ENCODE data around the gene ALPG. TPM values are rescaled to one million over a fixed set of nuclear protein-coding genes. Genes with fewer than 3 reads are reported as not detected.
"Not testable (repeated sequence)": the region's sequence is repeated elsewhere in the genome, so short reads cannot be mapped to it uniquely, and the experiment has no call there.

ALPG gene
- total and polyA plus RNA-seq, 10 donors: not detected

DNA sequence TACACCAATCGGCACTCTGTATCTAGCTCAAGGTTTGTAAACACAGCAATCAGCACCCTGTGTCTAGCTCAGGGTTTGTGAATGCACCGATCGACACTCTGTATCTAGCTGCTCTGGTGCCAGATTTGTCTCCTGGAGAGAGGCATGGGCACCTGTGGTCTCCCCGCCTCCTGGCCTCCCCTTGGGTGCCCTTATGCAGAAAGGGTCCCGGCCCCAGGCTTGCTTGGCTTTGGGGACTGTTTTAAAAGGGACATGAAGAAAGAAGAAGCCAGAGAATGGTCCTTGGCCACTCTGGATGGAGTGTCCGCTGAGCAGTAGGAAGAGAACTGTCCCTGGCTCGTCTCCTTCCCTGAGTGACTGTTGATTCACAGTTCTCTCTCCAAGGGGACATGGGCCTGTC is 39.6 kb upstream of the ALPG start:
- peaks cover 4 to 18% (median 7%) of the 10 kb centered on the region in 6 donors for H3K4me1 ChIP-seq
- no peak overlapping the region for H3K27ac ChIP-seq
- H3K9me3 ChIP-seq: peaks cover 0 to 7% (median 2%) of the 10 kb centered on the region in 8 donors
- TF ChIP-seq, protein P1, sequence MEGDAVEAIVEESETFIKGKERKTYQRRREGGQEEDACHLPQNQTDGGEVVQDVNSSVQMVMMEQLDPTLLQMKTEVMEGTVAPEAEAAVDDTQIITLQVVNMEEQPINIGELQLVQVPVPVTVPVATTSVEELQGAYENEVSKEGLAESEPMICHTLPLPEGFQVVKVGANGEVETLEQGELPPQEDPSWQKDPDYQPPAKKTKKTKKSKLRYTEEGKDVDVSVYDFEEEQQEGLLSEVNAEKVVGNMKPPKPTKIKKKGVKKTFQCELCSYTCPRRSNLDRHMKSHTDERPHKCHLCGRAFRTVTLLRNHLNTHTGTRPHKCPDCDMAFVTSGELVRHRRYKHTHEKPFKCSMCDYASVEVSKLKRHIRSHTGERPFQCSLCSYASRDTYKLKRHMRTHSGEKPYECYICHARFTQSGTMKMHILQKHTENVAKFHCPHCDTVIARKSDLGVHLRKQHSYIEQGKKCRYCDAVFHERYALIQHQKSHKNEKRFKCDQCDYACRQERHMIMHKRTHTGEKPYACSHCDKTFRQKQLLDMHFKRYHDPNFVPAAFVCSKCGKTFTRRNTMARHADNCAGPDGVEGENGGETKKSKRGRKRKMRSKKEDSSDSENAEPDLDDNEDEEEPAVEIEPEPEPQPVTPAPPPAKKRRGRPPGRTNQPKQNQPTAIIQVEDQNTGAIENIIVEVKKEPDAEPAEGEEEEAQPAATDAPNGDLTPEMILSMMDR (IDR thresholded peaks at IDR 0.05 in 8 of 11, conservative IDR thresholded peaks at IDR 0.05 in 3 of 11): no peak
- no peak for TF ChIP-seq POLR2A (IDR thresholded peaks at IDR 0.05)
- no peak for TF ChIP-seq POLR2AphosphoS5 (IDR thresholded peaks at IDR 0.05)
- H3K36me3 ChIP-seq: no peaks in the 10 kb centered on the region
- intact Hi-C loops (cut with DNase I; ENCODE audit: low total_unique reads): no loop called here
- no peak overlapping the region for H3K4me3 ChIP-seq
- H3K27me3 ChIP-seq (replicated peaks in 1 of 7): peaks cover 0 to 7% (median 0%) of the 10 kb centered on the region in 7 donors
- peak; percentile 36 for DNase-seq
- 70 to 91% (median 78%) methylated on average over 7 of the region's 7 CpGs for WGBS, 5 donors

DNA sequence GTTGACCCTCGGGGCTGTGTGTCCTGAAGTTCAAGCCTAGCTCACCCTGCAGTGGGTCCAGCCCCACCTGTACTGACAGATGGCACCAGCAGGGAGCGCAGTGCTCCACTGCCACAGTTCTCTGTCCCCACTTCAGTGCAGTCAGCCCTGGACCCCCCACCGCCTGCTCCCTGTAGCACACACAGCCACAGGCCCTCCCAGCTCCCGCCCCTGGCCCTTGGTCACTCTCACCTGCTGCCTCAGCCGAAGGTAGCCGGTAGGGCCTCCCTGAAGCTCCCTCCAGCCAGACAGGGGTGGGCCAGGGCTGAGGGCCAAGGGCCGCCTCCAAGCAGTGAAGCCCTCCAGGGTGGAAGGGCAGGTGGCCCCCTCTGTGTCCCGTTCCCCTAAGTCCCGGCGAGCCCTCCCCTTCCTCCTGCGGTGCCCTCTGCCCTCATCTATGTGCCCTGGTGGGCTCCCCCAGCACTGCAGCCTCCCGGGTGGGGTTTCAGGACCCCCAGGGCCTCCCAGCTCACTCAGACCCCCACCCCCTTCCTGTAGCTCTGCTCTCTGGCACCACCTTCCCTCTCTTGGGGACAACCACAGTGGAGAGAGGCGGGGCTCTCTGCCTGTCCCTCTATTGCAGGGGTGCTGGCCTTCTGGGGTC is 38.9 kb upstream of the ALPG start:
- no peak overlapping the region for H3K27ac ChIP-seq
- TF ChIP-seq POLR2AphosphoS5 (IDR thresholded peaks at IDR 0.05): no peak
- no peak for TF ChIP-seq POLR2A (IDR thresholded peaks at IDR 0.05)
- TF ChIP-seq, protein P1 (IDR thresholded peaks at IDR 0.05 in 8 of 11, conservative IDR thresholded peaks at IDR 0.05 in 3 of 11): no peak
- no peaks in the 10 kb centered on the region for H3K9me3 ChIP-seq
- 77 to 95% (median 86%) methylated on average over 6 to 13 of the region's 13 CpGs for WGBS, 5 donors
- peaks cover 4 to 18% (median 7%) of the 10 kb centered on the region in 6 donors for H3K4me1 ChIP-seq
- H3K36me3 ChIP-seq: no peaks in the 10 kb centered on the region
- H3K27me3 ChIP-seq (replicated peaks in 1 of 7): peaks cover 0 to 7% (median 0%) of the 10 kb centered on the region in 7 donors
- intact Hi-C loops (cut with DNase I; ENCODE audit: low total_unique reads): no loop called here
- no peak overlapping the region for H3K4me3 ChIP-seq
- DNase-seq: peak; percentile 47

DNA sequence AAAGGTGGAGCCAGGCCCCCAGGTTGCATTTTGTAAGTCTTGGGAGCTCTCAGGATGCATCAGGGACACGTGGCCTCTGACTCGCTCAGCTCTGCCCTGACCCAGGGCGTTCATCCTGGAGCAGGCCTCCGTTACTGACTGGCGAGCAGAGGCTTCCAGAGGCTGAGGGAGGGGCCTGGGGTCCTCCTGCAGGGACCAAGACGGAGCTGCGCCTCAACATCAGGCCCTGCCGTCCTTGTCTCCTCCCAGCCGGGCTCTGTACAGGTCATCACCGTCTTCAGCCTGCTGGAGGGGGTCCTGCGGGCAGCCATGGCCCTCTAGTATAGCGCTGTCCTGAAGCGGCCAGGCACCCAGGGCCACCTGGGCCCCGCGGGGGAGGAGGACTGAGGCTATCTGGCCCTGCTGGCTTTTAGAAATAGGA is 38.3 kb upstream of the ALPG start:
- no peak overlapping the region for H3K4me3 ChIP-seq
- intact Hi-C loops (cut with DNase I; ENCODE audit: low total_unique reads): no loop called here
- peaks cover 0 to 7% (median 0%) of the 10 kb centered on the region in 7 donors for H3K27me3 ChIP-seq (replicated peaks in 1 of 7)
- no peak for DNase-seq
- no peak overlapping the region for H3K27ac ChIP-seq
- TF ChIP-seq, protein P1 (IDR thresholded peaks at IDR 0.05 in 8 of 11, conservative IDR thresholded peaks at IDR 0.05 in 3 of 11): no peak
- no peak for TF ChIP-seq POLR2A (IDR thresholded peaks at IDR 0.05)
- no peak for TF ChIP-seq POLR2AphosphoS5 (IDR thresholded peaks at IDR 0.05)
- no peaks in the 10 kb centered on the region for H3K9me3 ChIP-seq
- H3K4me1 ChIP-seq: peaks cover 4 to 13% (median 7%) of the 10 kb centered on the region in 6 donors
- 89 to 94% (median 92%) methylated on average over 9 to 15 of the region's 15 CpGs for WGBS, 5 donors
- H3K36me3 ChIP-seq: no peaks in the 10 kb centered on the region

DNA sequence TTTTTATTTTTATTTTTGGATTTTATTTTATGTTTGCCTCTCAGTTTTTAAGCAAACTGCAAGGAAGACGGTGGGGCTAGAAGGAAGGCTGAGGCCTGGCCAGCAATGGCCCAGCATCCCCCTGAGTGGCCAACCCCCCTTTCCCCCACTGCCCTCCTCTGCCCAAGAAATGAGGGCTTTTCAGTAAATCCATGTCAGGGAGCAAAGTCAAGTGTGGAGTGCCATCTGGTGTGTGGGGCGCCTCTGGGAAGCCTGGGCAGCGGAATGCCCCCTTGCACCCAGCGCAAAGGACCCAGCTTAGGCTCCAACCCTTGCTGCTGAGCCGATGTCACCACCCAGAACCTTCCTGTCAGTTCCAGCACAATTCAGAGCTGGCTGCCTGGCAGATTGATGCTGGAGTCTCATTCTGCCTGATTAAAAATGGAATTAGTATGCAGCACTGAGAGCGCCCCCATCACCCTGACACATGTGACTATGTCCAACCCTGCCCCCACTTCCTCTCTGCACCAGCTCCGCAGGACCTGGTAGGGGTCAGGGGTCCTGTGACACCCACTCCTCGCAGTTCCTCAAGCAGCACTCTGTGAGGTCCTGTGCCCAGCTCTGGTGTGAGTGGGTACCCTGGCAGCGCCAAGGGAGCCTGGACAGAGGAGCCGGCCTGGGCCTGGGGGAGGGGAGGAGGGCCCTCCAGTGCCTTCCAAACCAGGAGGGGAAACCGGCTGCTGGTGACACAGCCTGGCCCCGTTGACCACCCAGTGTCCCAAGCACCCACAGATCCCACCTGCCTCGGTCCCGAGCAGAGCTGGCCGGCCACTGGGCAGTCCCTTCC is 37.3 kb upstream of the ALPG start:
- no peak overlapping the region for H3K27ac ChIP-seq
- 73 to 85% (median 79%) methylated on average over 8 to 15 of the region's 15 CpGs for WGBS, 5 donors
- intact Hi-C loops (cut with DNase I; ENCODE audit: low total_unique reads): no loop called here
- TF ChIP-seq POLR2A (IDR thresholded peaks at IDR 0.05) (no peak), POLR2AphosphoS5 (IDR thresholded peaks at IDR 0.05) (no peak)
- TF ChIP-seq, protein P1 (IDR thresholded peaks at IDR 0.05 in 8 of 11, conservative IDR thresholded peaks at IDR 0.05 in 3 of 11): no peak
- no peaks in the 10 kb centered on the region for H3K9me3 ChIP-seq
- DNase-seq: no peak
- H3K4me3 ChIP-seq: no peak overlapping the region
- peaks cover 0 to 7% (median 0%) of the 10 kb centered on the region in 7 donors for H3K27me3 ChIP-seq (replicated peaks in 1 of 7)
- H3K4me1 ChIP-seq: peaks cover 0 to 3% (median 0%) of the 10 kb centered on the region in 6 donors
- no peaks in the 10 kb centered on the region for H3K36me3 ChIP-seq

DNA sequence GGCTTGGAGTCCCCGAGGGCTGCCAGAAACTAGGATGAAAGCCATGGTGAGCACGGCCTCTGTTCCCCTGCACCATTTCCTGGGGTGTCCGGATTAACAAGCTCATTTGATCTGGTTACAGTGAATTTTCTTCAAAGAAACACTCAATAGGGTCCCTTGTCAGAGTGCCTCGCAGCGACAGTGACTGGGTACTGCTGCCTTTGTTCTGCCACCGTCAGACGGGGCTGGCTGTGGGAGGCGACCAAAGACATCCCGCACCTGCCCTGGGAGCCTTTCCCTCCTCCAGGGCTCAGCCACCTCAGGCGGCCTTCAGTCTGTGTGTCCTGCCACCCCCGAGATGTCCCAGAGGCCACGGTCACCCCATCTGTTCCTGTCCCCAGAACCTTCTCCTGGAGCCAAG is 36.6 kb upstream of the ALPG start:
- WGBS, 5 donors: 30 to 61% (median 51%) methylated on average over 6 to 9 of the region's 12 CpGs
- H3K27ac ChIP-seq; H3K36me3 ChIP-seq; H3K27me3 ChIP-seq (replicated peaks in 1 of 7); H3K9me3 ChIP-seq; H3K4me1 ChIP-seq; DNase-seq; H3K4me3 ChIP-seq; intact Hi-C loops (cut with DNase I; ENCODE audit: low total_unique reads): not testable (repeated sequence)
